ENCODE measurements around the gene FMNL3.
"Not testable (repeated sequence)": the region's sequence is repeated elsewhere in the genome, so short reads cannot be mapped to it uniquely, and the experiment has no call there.

FMNL3 gene

GRCh38 chr12:49707128-49707811, at the start of gene FMNL3:
TSS of gene FMNL3 (minus strand) at chr12:49707405. CDS start at chr12:49707180, 225 bp downstream.
- DNase-seq: peak; percentile 52

GRCh38 chr12:49750996-49751393, 43.8 kb upstream of the FMNL3 start:
- DNase-seq: no peak

- no peak for DNase-seq
Measured at GRCh38 chr12:49750027-49750995, 43.1 kb upstream of the FMNL3 start.

GRCh38 chr12:49748800-49749199, 41.6 kb upstream of the FMNL3 start:
- DNase-seq: no peak

- DNase-seq: no peak
Measured at GRCh38 chr12:49748306-49748705, 41.1 kb upstream of the FMNL3 start.

GRCh38 chr12:49744363-49744885, 37.2 kb upstream of the FMNL3 start:
- no peak for DNase-seq

- no peak for DNase-seq
Measured at GRCh38 chr12:49741882-49742620, 34.8 kb upstream of the FMNL3 start.

- peak; percentile 99 for DNase-seq
Measured at GRCh38 chr12:49740930-49741881, 34.0 kb upstream of the FMNL3 start, which contains the start of gene TMBIM6. TSS of gene TMBIM6 (plus strand) at chr12:49741557. CDS start at chr12:49752494, 10,937 bp downstream.

- not testable (repeated sequence) for DNase-seq
Measured at GRCh38 chr12:49740277-49740676, 33.1 kb upstream of the FMNL3 start.

GRCh38 chr12:49738721-49739120, 31.5 kb upstream of the FMNL3 start:
- DNase-seq: not testable (repeated sequence)

- not testable (repeated sequence) for DNase-seq
Measured at GRCh38 chr12:49734900-49735299, 27.7 kb upstream of the FMNL3 start.

- no peak for DNase-seq
Measured at GRCh38 chr12:49733219-49734017, 26.2 kb upstream of the FMNL3 start.

GRCh38 chr12:49730568-49731101, 23.4 kb upstream of the FMNL3 start:
- DNase-seq: no peak

- no peak for DNase-seq
Measured at GRCh38 chr12:49730050-49730449, 22.8 kb upstream of the FMNL3 start.

GRCh38 chr12:49728446-49728845, 21.2 kb upstream of the FMNL3 start:
- no peak for DNase-seq

- not testable (repeated sequence) for DNase-seq
Measured at GRCh38 chr12:49721355-49721754, 14.2 kb upstream of the FMNL3 start.

- no peak for DNase-seq
Measured at GRCh38 chr12:49720214-49720613, 13.0 kb upstream of the FMNL3 start.

GRCh38 chr12:49717800-49718199, 10.6 kb upstream of the FMNL3 start:
- not testable (repeated sequence) for DNase-seq

GRCh38 chr12:49716553-49716952, 9.3 kb upstream of the FMNL3 start:
- no peak for DNase-seq

GRCh38 chr12:49713952-49714351, 6.7 kb upstream of the FMNL3 start:
- not testable (repeated sequence) for DNase-seq

Measured in NCI-H187 treated with DMSO at 0.1 percent for 48 hours (cell line).